HG03571 (cell line): ENCODE results near the gene ARGLU1.
A peak's percentile ranks its signal among the peaks of the same experiment; 100 is the strongest.

Experiments
- ATAC-seq: cut with Tn5 transposase; IDR thresholded peaks from one replicate; pipeline ENCODE4 v1.9.1; 2021; ENCODE audit not compliant: unreplicated experiment

The ARGLU1 gene

GRCh38 chr13:106587787-106588186, 19.9 kb upstream of the ARGLU1 start:
- ATAC-seq = no peak

GRCh38 chr13:106586648-106587166, 18.8 kb upstream of the ARGLU1 start:
- no peak for ATAC-seq

GRCh38 chr13:106581225-106581624, 13.3 kb upstream of the ARGLU1 start:
- ATAC-seq = no peak

GRCh38 chr13:106575896-106576295, 8.0 kb upstream of the ARGLU1 start:
- ATAC-seq = no peak

- no peak for ATAC-seq
Measured at GRCh38 chr13:106573868-106574267, 5.9 kb upstream of the ARGLU1 start.

- no peak for ATAC-seq
Measured at GRCh38 chr13:106573284-106573846, 5.4 kb upstream of the ARGLU1 start.

GRCh38 chr13:106570299-106570852, 2.4 kb upstream of the ARGLU1 start:
- no peak for ATAC-seq

- ATAC-seq = no peak
Measured at GRCh38 chr13:106569233-106570095, 1.5 kb upstream of the ARGLU1 start.

- ATAC-seq = peak; percentile 34
Measured at GRCh38 chr13:106568299-106569003, 514 bp upstream of the ARGLU1 start.

- ATAC-seq = peak; percentile 40
Measured at GRCh38 chr13:106566641-106567473, 1.1 kb downstream of the ARGLU1 start.

- ATAC-seq = no peak
Measured at GRCh38 chr13:106565127-106565775, 2.7 kb downstream of the ARGLU1 start.

- no peak for ATAC-seq
Measured at GRCh38 chr13:106562301-106562700, 5.6 kb downstream of the ARGLU1 start.

- peak; percentile 80 for ATAC-seq
Measured at GRCh38 chr13:106561551-106562170, 6.3 kb downstream of the ARGLU1 start.

GRCh38 chr13:106560821-106561220, 7.1 kb downstream of the ARGLU1 start:
- ATAC-seq = no peak

- no peak for ATAC-seq
Measured at GRCh38 chr13:106558527-106558926, 9.4 kb downstream of the ARGLU1 start.

GRCh38 chr13:106555631-106556328, 12.2 kb downstream of the ARGLU1 start:
- no peak for ATAC-seq

- no peak for ATAC-seq
Measured at GRCh38 chr13:106551751-106552150, 16.2 kb downstream of the ARGLU1 start.

- ATAC-seq = no peak
Measured at GRCh38 chr13:106551350-106551749, 16.6 kb downstream of the ARGLU1 start.

- ATAC-seq = no peak
Measured at GRCh38 chr13:106550570-106551135, 17.3 kb downstream of the ARGLU1 start.
